H1 (cell line): ENCODE results near the gene NEDD4L. TPM values are rescaled to one million over a fixed set of nuclear protein-coding genes. Genes with fewer than 3 reads are reported as not detected.

Experiments used
- CTCF ChIA-PET: fragments of 300-600 bp; sonication (Branson Sonifier 250); formaldehyde crosslinking; loops from one replicate; lab custom pipeline; 2021; ENCODE audit not compliant: partially characterized antibody; lab: Charles Lee
- POLR2A ChIA-PET: fragments of 300-600 bp; sonication (Branson Sonifier 250); formaldehyde crosslinking; loops from one replicate; lab custom pipeline; 2021; ENCODE audit warnings: inconsistent platforms; ENCODE audit not compliant: partially characterized antibody; lab: Charles Lee
- DNase-seq, 2 experiments: peaks; one replicate each; pipeline versions ENCODE4 v3.0.0 to v3.0.0-alpha.2; 2010 to 2022; ENCODE audit warnings: low spot score in 2 of 2, low read depth in 1 of 2, mixed read lengths in 1 of 2
- FAIRE-seq: peaks from 2 replicates; lab custom pipeline; 2011; peaks lifted over from hg19 to GRCh38; lab: Jason Lieb, UNC
- H2AFZ ChIP-seq: 2 replicates; pipeline ENCODE4 v1.8.1; 2012; ENCODE audit warnings: low read length, inconsistent platforms
- H2AK5ac ChIP-seq: 2 replicates; pipeline ENCODE4 v1.6.1; 2013; ENCODE audit warnings: low read depth, low read length
- H2BK120ac ChIP-seq: replicated peaks from 2 replicates; pipeline ENCODE3; 2013; ENCODE audit warnings: low read depth, low read length, inconsistent platforms
- H2BK12ac ChIP-seq: 2 replicates; pipeline ENCODE4 v1.6.1; 2013; ENCODE audit warnings: low read depth, low read length
- H2BK15ac ChIP-seq: 2 replicates; pipeline ENCODE4 v1.6.1; 2013; ENCODE audit warnings: low read length
- H2BK20ac ChIP-seq: 2 replicates; pipeline ENCODE4 v1.6.1; 2013; ENCODE audit warnings: low read length
- H2BK5ac ChIP-seq: 2 replicates; pipeline ENCODE4 v1.6.1; 2013; ENCODE audit warnings: low read depth, low read length
- H3K14ac ChIP-seq: 2 replicates; pipeline ENCODE4 v1.6.1; 2013; ENCODE audit warnings: inconsistent platforms; ENCODE audit not compliant: insufficient read length
- H3K18ac ChIP-seq: 2 replicates; pipeline ENCODE4 v1.6.1; 2013; ENCODE audit warnings: low read length; ENCODE audit errors: extremely low read depth
- H3K23ac ChIP-seq: 2 replicates; pipeline ENCODE4 v1.6.1; 2013; ENCODE audit warnings: inconsistent platforms; ENCODE audit not compliant: insufficient read length
- H3K23me2 ChIP-seq: 2 replicates; pipeline ENCODE4 v1.6.1; 2013; ENCODE audit warnings: low read depth, low read length
- H3K27ac ChIP-seq: 2 replicates; pipeline ENCODE4 v1.6.1; 2011; ENCODE audit warnings: low read depth, low read length, inconsistent platforms
- H3K27me3 ChIP-seq, 4 experiments: replicated peaks in 1 of 4; 1 replicate in 1 of 4; 2 replicates in 3 of 4; pipeline versions ENCODE4 v1.6.1 to v1.8.1; 2011 to 2013; ENCODE audit warnings: low read length in 3 of 4, mild to moderate bottlenecking in 3 of 4, inconsistent platforms in 2 of 4, mixed read lengths in 2 of 4, moderate library complexity in 1 of 4; ENCODE audit not compliant: control insufficient read depth in 3 of 4, insufficient read depth in 3 of 4; ENCODE audit errors: extremely low read depth in 1 of 4
- H3K36me3 ChIP-seq, 4 experiments: 2 replicates each; pipeline versions ENCODE4 v1.6.1 to v1.8.1; 2011 to 2013; ENCODE audit warnings: mild to moderate bottlenecking in 4 of 4, low read length in 3 of 4, moderate library complexity in 2 of 4, control low read depth in 1 of 4, inconsistent platforms in 1 of 4; ENCODE audit not compliant: insufficient read depth in 4 of 4, control insufficient read depth in 2 of 4
- H3K4ac ChIP-seq: replicated peaks from 2 replicates; pipeline ENCODE3; 2013; ENCODE audit warnings: low read length, low read depth, mixed read lengths, inconsistent platforms; ENCODE audit not compliant: insufficient read length
- H3K4me1 ChIP-seq, 4 experiments: replicated peaks in 1 of 4; 1 replicate in 1 of 4; 2 replicates in 3 of 4; pipeline versions ENCODE4 v1.6.1 to v1.8.1; 2011 to 2013; ENCODE audit warnings: low read length in 3 of 4, inconsistent platforms in 2 of 4, mixed read lengths in 1 of 4; ENCODE audit not compliant: insufficient read depth in 4 of 4, control insufficient read depth in 3 of 4
- H3K4me2 ChIP-seq, 2 experiments: 2 replicates each; pipeline versions ENCODE4 v1.6.1 to v1.8.1; 2011 to 2013; ENCODE audit warnings: low read depth in 2 of 2, low read length in 2 of 2, control low read depth in 1 of 2, inconsistent platforms in 1 of 2, mild to moderate bottlenecking in 1 of 2; ENCODE audit not compliant: insufficient read depth in 1 of 2
- H3K4me3 ChIP-seq, 4 experiments: fragments of 200-600, 300-600 bp in 1 of 4; sonication (generic), shearing (Covaris generic), sonication (Bioruptor Twin) in 1 of 4; 2 replicates each; pipeline versions ENCODE4 v1.5.1 to v1.8.1; 2011 to 2016; ENCODE audit warnings: low read length in 4 of 4, low read depth in 3 of 4, control low read depth in 2 of 4, inconsistent platforms in 2 of 4, mild to moderate bottlenecking in 2 of 4, mixed read lengths in 1 of 4, moderate library complexity in 1 of 4; ENCODE audit not compliant: insufficient read depth in 2 of 4; ENCODE audit errors: extremely low read depth in 1 of 4
- H3K56ac ChIP-seq: replicated peaks from 2 replicates; pipeline ENCODE3; 2013; ENCODE audit warnings: low read depth, mild to moderate bottlenecking, mixed read lengths, low read length, inconsistent platforms; ENCODE audit not compliant: insufficient read length
- H3K79me1 ChIP-seq: 2 replicates; pipeline ENCODE4 v1.6.1; 2013; ENCODE audit warnings: low read depth, low read length, control low read depth
- H3K79me2 ChIP-seq, 2 experiments: 2 replicates each; pipeline versions ENCODE4 v1.6.1 to v1.8.1; 2012 to 2013; ENCODE audit warnings: low read length in 2 of 2, mild to moderate bottlenecking in 2 of 2, inconsistent platforms in 1 of 2; ENCODE audit not compliant: insufficient read depth in 2 of 2, control insufficient read depth in 1 of 2
- H3K9ac ChIP-seq, 4 experiments: replicated peaks in 1 of 4; 1 replicate in 1 of 4; 2 replicates in 3 of 4; pipeline versions ENCODE4 v1.6.1 to v1.8.1; 2011 to 2013; ENCODE audit warnings: low read depth in 3 of 4, low read length in 3 of 4, control low read depth in 2 of 4, mild to moderate bottlenecking in 2 of 4, moderate library complexity in 2 of 4, inconsistent platforms in 1 of 4; ENCODE audit errors: extremely low read depth in 1 of 4
- H3K9me3 ChIP-seq, 2 experiments: 2 replicates each; pipeline versions ENCODE4 v1.6.1 to v1.8.1; 2012 to 2013; ENCODE audit warnings: mild to moderate bottlenecking in 2 of 2, moderate library complexity in 2 of 2, control low read depth in 1 of 2, inconsistent platforms in 1 of 2, low read depth in 1 of 2, low read length in 1 of 2, mixed read lengths in 1 of 2; ENCODE audit not compliant: insufficient read depth in 2 of 2
- H4K20me1 ChIP-seq, 2 experiments: replicated peaks in 1 of 2; 2 replicates each; pipeline versions ENCODE3 to v1.8.1; 2011 to 2013; ENCODE audit warnings: inconsistent platforms in 2 of 2, low read length in 2 of 2, mild to moderate bottlenecking in 1 of 2; ENCODE audit not compliant: insufficient read depth in 2 of 2, control insufficient read depth in 1 of 2
- H4K5ac ChIP-seq: 2 replicates; pipeline ENCODE4 v1.6.1; 2013; ENCODE audit warnings: low read length, low read depth, mixed read lengths, inconsistent platforms; ENCODE audit not compliant: insufficient read length
- H4K8ac ChIP-seq: 2 replicates; pipeline ENCODE4 v1.8.0; 2013; ENCODE audit warnings: mild to moderate bottlenecking, moderate library complexity, low read length, inconsistent platforms; ENCODE audit not compliant: insufficient read depth; ENCODE audit errors: extremely low read depth
- H4K91ac ChIP-seq: replicated peaks from 2 replicates; pipeline ENCODE3; 2013; ENCODE audit warnings: low read length, mixed read lengths, inconsistent platforms; ENCODE audit not compliant: insufficient read length
- CEBPB ChIP-seq: IDR thresholded peaks from 2 replicates; pipeline ENCODE4 v1.6.1; 2012; ENCODE audit warnings: low read depth, low read length
- FOSL1 ChIP-seq: IDR thresholded peaks from 2 replicates; pipeline ENCODE4 v1.6.1; 2011; ENCODE audit warnings: mild to moderate bottlenecking, low read depth, low read length, moderate library complexity; ENCODE audit not compliant: insufficient read depth
- HDAC2 ChIP-seq, 2 experiments: fragments of 300-600 bp in 1 of 2; sonication (generic) in 1 of 2; IDR thresholded peaks; 2 replicates each; pipeline ENCODE4 v1.6.1; 2011 to 2012; ENCODE audit warnings: low read depth in 2 of 2, low read length in 2 of 2, mild to moderate bottlenecking in 2 of 2, moderate library complexity in 2 of 2, borderline replicate concordance in 1 of 2, inconsistent platforms in 1 of 2
- SIN3A ChIP-seq, 2 experiments: IDR thresholded peaks in 1 of 2; conservative IDR thresholded peaks in 1 of 2; 2 replicates each; pipeline ENCODE4 v1.6.1; 2011 to 2012; ENCODE audit warnings: low read length in 2 of 2, improper control_type of control experiment in 1 of 2, low read depth in 1 of 2, mild to moderate bottlenecking in 1 of 2
- WGBS, 2 experiments: shearing (Covaris generic) in 1 of 2; methylation state at CpG; one replicate each; pipeline versions ENCODE4 v1.1.6 to v1.1.7; 2013 to 2015; ENCODE audit warnings: low lambda C conversion rate in 2 of 2, mixed read lengths in 2 of 2, inconsistent platforms in 1 of 2, low coverage in 1 of 2, missing lambda C conversion rate in 1 of 2; ENCODE audit not compliant: insufficient replicate concordance in 2 of 2, insufficient coverage in 1 of 2, insufficient read length in 1 of 2; ENCODE audit errors: extremely low coverage in 1 of 2, missing lambda C conversion rate in 1 of 2; 5-methylcytosine and 5-hydroxymethylcytosine counted together
- polyA plus RNA-seq, 7 experiments: library from polyadenylated mRNA; depleted of rRNA in 3 of 7; stranded (reverse) in 5 of 7; unstranded in 2 of 7; fragments of >200 nt in 5 of 7; fragments of 200-250 nt in 2 of 7; gene quantifications; 1 replicate in 5 of 7; 2 replicates in 1 of 7; 4 replicates in 1 of 7; pipeline versions ENCODE4 v1.2.1 to v1.2.3, GENCODE V29; 2011 to 2013; ENCODE audit warnings: missing spikeins in 2 of 7, mixed read lengths in 2 of 7
- total RNA-seq: library from RNA; stranded (reverse); fragmentation: NEBNext Ultra II Directional; extraction: Animal tissue kit (Norgen Biotek cat#: 25700); gene quantifications from 2 replicates; pipeline ENCODE4 v1.2.1, GENCODE V29; 2021

The NEDD4L gene
- total and polyA plus RNA-seq, 2 of the 8 experiments (the other 6 are each of a cell fraction or from before 2014, with no cell fraction given), result 37.3 to 69.8 TPM

GRCh38 chr18:58286632-58287352 is 242.8 kb downstream of the NEDD4L start:
- CTCF ChIA-PET, result interaction anchor here (1.2 to 2.2 kb wide), 3 partner anchors 11 to 405 kb away, joined by 4 to 6 read pairs (median 5); no protein-coding TSS in a partner anchor
- Histone ChIP-seq H2AFZ (no peak overlapping the region), H3K4me2 (no peak overlapping the region)
- TF ChIP-seq FOSL1 (no peak), SIN3A (conservative IDR thresholded peaks at IDR 0.05 in 1 of 2, IDR thresholded peaks at IDR 0.05 in 1 of 2; ENCODE audit: low read depth in 1 of 2, low read length in 2 of 2) (no peak), HDAC2 (IDR thresholded peaks at IDR 0.05; ENCODE audit: borderline replicate concordance in 1 of 2, low read depth in 2 of 2, low read length in 2 of 2) (no peak), CEBPB (no peak)

More at GRCh38 chr18:58286632-58287352, 242.8 kb downstream of the NEDD4L start:
- POLR2A ChIA-PET, result no interaction called here
- no peak overlapping the region for H3K18ac ChIP-seq
- H3K23ac ChIP-seq, result no peak overlapping the region
- H3K9me3 ChIP-seq, result no peaks in the 10 kb centered on the region
- no peak overlapping the region for H3K56ac ChIP-seq
- no peak overlapping the region for H4K5ac ChIP-seq
- DNase-seq (no peak), FAIRE-seq (no peak)
- H3K4ac ChIP-seq, result no peak overlapping the region
- H3K79me1 ChIP-seq, result no peaks in the 10 kb centered on the region; the same call in 1 of the 2 replicates
- H3K4me1 ChIP-seq, result peaks cover 2 to 10% (median 7%) of the 10 kb centered on the region in 4 experiments; a peak in 5 of 7 replicates
- H2BK12ac ChIP-seq, result no peak overlapping the region
- H2BK120ac ChIP-seq, result no peak overlapping the region
- H2BK20ac ChIP-seq, result no peak overlapping the region
- 84% methylated on average over 4 of the region's 4 CpGs; no CpG with 5 or more reads in 1 of the 2 experiments for WGBS, 2 experiments
- no peak overlapping the region for H4K8ac ChIP-seq
- H3K9ac ChIP-seq, result no peak overlapping the region
- H4K91ac ChIP-seq, result no peak overlapping the region
- no peak overlapping the region for H2BK5ac ChIP-seq
- no peak overlapping the region for H2BK15ac ChIP-seq
- no peak overlapping the region for H3K4me3 ChIP-seq
- no peaks in the 10 kb centered on the region; a peak in 1 of 8 replicates for H3K36me3 ChIP-seq
- H2AK5ac ChIP-seq, result no peak overlapping the region
- no peak overlapping the region for H3K14ac ChIP-seq
- no peaks in the 10 kb centered on the region for H3K23me2 ChIP-seq
- peaks cover 2 to 3% of the 10 kb centered on the region in 2 experiments for H4K20me1 ChIP-seq
- H3K27me3 ChIP-seq, result no peaks in the 10 kb centered on the region
- H3K27ac ChIP-seq, result no peak overlapping the region
- peaks cover 0 to 38% of the 10 kb centered on the region in 2 experiments; a peak in 2 of 4 replicates for H3K79me2 ChIP-seq
